Neutrophil (primary cell): ENCODE results near the gene SNUPN.

ENCODE experiments used
- H3K27ac ChIP-seq: fragments of 200-600 bp; sonication (generic); 2 replicates; pipeline ENCODE4 v1.5.1; 2016; ENCODE audit warnings: mild to moderate bottlenecking, moderate library complexity
- H3K27me3 ChIP-seq: fragments of 200-600 bp; sonication (generic); 2 replicates; pipeline ENCODE4 v1.6.0; 2016; ENCODE audit warnings: mild to moderate bottlenecking
- H3K36me3 ChIP-seq: fragments of 200-600 bp; sonication (generic); 2 replicates; pipeline ENCODE4 v1.5.1; 2017
- H3K4me1 ChIP-seq, 2 experiments: fragments of 200-600 bp in 1 of 2; sonication (generic) in 1 of 2; 1 replicate in 1 of 2; 2 replicates in 1 of 2; pipeline versions ENCODE4 v1.5.1 to v1.6.1; 2013 to 2016; ENCODE audit warnings: low read depth in 1 of 2, low read length in 1 of 2, mild to moderate bottlenecking in 1 of 2, moderate library complexity in 1 of 2; ENCODE audit not compliant: control insufficient read depth in 1 of 2, insufficient read depth in 1 of 2
- H3K4me3 ChIP-seq, 2 experiments: fragments of 200-600 bp in 1 of 2; sonication (generic) in 1 of 2; 1 replicate in 1 of 2; 2 replicates in 1 of 2; pipeline ENCODE4 v1.5.1; 2013 to 2016; ENCODE audit warnings: low read depth in 1 of 2, low read length in 1 of 2, mild to moderate bottlenecking in 1 of 2, moderate library complexity in 1 of 2
- H3K9me3 ChIP-seq: fragments of 200-600 bp; sonication (generic); 2 replicates; pipeline ENCODE4 v1.5.1; 2016
- CTCF ChIP-seq: fragments of 200-600 bp; sonication (generic); IDR thresholded peaks from 2 replicates; pipeline ENCODE4 v1.5.1; 2016; ENCODE audit warnings: antibody characterized with exemption

SNUPN gene

GRCh38 chr15:75641179-75641503 is 15.6 kb upstream of the SNUPN start:
- H3K4me1 ChIP-seq: peaks cover 26 to 28% of the 10 kb centered on the region in 2 experiments
- H3K4me3 ChIP-seq: no peak overlapping the region
- no peaks in the 10 kb centered on the region for H3K36me3 ChIP-seq
- H3K9me3 ChIP-seq: no peaks in the 10 kb centered on the region
- H3K27me3 ChIP-seq: peaks cover 17% of the 10 kb centered on the region
- TF ChIP-seq CTCF: no peak
- peak overlapping the region; percentile 80 for H3K27ac ChIP-seq

GRCh38 chr15:75640483-75641178 is 15.1 kb upstream of the SNUPN start:
- no peaks in the 10 kb centered on the region for H3K9me3 ChIP-seq
- no peak for TF ChIP-seq CTCF
- peak overlapping the region; percentile 79 to 97 for H3K4me3 ChIP-seq
- peak overlapping the region; percentile 80 for H3K27ac ChIP-seq
- peaks cover 11% of the 10 kb centered on the region for H3K27me3 ChIP-seq
- H3K4me1 ChIP-seq: peaks cover 26 to 28% of the 10 kb centered on the region in 2 experiments
- H3K36me3 ChIP-seq: no peaks in the 10 kb centered on the region

GRCh38 chr15:75639709-75640482 is 14.4 kb upstream of the SNUPN start, which contains the start of gene IMP3:
Gene IMP3, minus strand, starts transcription at chr15:75640224. Its CDS starts 56 bp downstream, at chr15:75640168.
- TF ChIP-seq CTCF: peak; percentile 30
- H3K27me3 ChIP-seq: peaks cover 4% of the 10 kb centered on the region

GRCh38 chr15:75639191-75639708 is 13.7 kb upstream of the SNUPN start:
- Histone ChIP-seq H3K27ac (peak overlapping the region; percentile 80), H3K4me1 (peaks cover 26 to 28% of the 10 kb centered on the region in 2 experiments), H3K27me3 (peaks cover under 1% of the 10 kb centered on the region), H3K4me3 (peak overlapping the region; percentile 79 to 97), H3K36me3 (no peaks in the 10 kb centered on the region), H3K9me3 (no peaks in the 10 kb centered on the region)
- no peak for TF ChIP-seq CTCF

More at GRCh38 chr15:75639709-75640482, 14.4 kb upstream of the SNUPN start, which contains the start of gene IMP3:
- Histone ChIP-seq H3K4me1 (peaks cover 26 to 28% of the 10 kb centered on the region in 2 experiments), H3K4me3 (peak within 1 kb of the TSS; percentile 79 to 97), H3K36me3 (no peaks in the 10 kb centered on the region), H3K9me3 (no peaks in the 10 kb centered on the region), H3K27ac (peak within 1 kb of the TSS; percentile 80)

- no peaks in the 10 kb centered on the region for H3K36me3 ChIP-seq
- H3K27ac ChIP-seq: no peak overlapping the region
- H3K9me3 ChIP-seq: no peaks in the 10 kb centered on the region
- peaks cover 26 to 28% of the 10 kb centered on the region in 2 experiments for H3K4me1 ChIP-seq
- no peak overlapping the region for H3K4me3 ChIP-seq
- no peaks in the 10 kb centered on the region for H3K27me3 ChIP-seq
- no peak for TF ChIP-seq CTCF
Observed at GRCh38 chr15:75637245-75638009, 11.9 kb upstream of the SNUPN start.
